NCI-H187 (cell line): ENCODE data around the gene PTH.

ENCODE experiments used
- DNase-seq, 2 experiments: peaks; one replicate each; lab custom pipeline; 2025; lab: John Stamatoyannopoulos, UW

The PTH gene

DNA sequence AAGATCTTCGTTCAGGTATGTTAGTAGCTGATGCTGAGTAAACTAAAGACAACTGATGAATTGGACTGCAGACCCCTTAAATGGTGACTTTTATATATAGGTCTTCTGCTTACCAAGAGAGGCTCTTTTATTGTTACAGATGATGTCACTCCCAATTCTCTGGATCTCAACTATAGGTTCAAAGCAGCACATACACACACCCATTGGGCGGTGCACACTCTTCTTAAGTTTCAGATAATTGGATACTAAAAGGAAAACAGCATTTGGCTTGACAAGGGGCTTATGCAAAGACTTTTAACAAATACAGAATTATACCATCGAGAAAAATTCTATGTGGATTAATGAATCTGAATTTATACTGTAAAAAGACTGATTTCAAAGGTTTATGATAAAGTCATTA, at the start of gene PTH:
PTH (minus strand) TSS at position 69 of the 400 bp plus-strand sequence. CDS start 3,142 bp downstream, outside the sequence.
- DNase-seq, result no peak

DNA sequence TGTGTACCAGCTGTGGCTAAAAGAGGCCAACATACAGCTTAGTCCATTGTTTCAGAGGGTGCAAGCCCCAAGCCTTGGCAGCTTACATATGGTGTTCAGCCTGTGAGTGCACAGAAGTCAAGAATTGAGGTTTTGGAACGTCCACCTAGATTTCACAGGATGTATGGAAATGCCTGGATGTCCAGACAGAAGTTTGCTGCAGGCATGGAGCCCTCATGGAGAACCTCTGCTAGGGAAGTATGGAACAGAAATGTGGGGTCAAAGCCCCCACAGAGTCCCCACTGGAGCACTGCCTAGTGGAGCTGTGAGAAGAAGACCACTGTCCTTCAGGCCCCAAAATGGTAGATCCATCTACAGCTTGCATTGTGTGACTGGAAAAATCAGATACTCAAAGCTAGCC, 42.2 kb upstream of the PTH start:
- DNase-seq, result no peak

DNA sequence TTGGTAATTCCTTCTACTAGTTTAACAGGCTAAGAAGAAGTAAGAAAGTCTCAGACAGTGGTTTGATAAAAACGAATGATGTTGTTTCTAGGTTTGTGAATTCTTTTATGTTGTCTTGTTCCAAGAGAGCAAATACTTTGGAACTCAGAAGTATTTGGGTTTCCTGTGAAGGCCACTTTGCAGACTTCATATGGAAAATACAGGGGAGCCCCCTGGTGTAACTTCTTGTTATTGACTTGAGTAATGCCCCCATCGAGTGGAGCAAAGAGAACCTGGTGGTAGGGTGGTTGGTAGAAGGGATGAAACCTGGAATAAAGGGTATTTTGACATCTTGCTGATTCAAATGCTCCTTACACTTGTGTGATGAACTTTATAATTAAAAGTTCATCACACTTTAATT, 40.0 kb upstream of the PTH start:
- no peak for DNase-seq

DNA sequence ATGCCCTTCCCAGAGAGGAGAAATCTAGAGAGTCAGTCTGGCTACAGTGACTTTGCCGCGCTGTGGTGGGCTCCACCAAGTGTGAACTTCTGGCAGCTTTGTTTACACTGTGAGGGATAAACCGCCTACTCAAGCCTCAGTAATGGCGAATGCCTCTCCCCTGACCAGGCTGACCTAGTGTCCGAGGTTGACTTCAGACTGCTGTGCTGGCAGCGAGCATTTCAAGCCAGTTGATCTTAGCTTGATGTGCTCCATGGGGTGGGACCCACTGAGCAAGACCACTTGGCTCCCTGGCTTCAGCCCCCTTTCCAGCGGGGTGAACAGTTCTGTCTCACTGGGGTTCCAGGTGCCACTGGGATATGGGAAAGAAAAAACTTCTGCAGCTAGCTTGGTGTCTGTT, 38.6 kb upstream of the PTH start:
- DNase-seq, result no peak

DNA sequence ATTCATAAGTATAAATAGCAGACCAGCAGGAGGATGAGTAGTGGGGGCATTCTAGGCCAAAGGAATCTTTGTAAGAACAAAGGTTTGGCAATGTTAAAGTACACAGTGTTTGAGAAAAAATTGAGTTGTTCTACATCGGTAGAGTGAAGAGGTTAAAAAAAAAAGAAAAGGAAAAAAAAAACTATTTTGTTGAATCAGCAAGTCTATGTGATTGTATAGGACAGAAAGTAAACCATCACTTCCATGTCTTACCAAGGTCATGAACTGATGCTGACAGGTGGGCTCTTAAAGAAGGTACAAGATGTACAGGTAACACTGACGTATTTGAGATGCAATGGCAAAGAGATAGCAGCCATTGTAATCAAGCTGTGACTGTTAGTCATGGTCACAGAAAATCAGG, 29.5 kb upstream of the PTH start:
- DNase-seq, result no peak

DNA sequence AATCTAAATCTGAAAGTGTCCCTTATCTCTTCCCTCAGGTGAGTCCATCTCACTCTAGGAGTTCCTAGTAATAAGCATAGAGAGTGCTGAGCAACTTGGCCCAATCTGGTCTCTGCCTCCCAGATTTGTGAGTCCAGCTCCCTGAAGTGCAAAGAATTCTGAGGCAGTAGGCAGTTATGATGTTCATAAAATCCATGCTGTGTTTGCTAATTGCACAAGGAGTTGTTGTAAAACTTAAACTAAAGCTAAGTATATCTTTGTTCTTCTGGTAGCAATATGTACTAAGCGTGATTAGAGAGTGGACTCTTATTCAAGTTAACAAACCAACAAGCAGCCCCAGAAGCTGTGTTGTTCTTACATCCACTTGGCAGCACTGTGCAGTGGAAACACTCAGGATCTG, 7.6 kb upstream of the PTH start:
- DNase-seq, result no peak

DNA sequence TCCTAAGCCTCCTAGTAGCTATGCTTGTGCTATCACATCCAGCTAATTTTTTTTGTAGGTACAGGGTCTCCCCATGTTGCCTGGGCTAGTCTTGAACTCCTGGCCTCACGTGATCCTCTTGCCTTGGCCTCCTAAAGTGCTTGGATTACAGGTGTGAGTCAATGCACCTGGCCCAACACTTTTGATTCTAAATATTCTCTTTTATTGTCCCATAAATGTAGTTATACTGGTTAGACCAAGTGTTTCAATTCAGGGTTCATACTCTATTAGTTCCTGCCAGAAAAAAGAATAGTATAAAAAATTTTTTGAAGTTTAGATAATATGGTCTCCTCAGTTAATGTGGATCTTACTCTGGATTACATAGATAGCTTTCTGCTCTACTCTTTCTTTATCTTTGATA, 6.7 kb upstream of the PTH start:
- DNase-seq, result no peak

DNA sequence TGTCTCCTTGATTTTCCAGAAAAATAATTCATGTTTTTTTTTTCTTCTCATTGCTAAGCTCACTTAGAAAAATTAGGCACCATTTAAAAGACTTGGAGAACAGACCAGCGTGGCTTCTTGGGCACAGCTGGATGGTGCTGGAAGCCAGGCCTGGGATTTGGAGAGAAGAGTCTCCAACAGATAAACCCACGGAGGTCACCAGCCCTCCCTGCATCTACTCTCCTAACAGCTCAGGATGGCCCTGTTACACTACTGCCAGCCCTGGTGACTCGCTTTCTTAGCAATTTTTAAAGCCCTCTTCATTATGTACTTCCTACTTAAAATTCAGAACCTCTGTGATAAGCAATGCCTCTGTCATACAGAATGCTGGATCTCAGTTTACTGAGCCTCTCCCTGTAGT, 1.7 kb downstream of the PTH start:
- no peak for DNase-seq

DNA sequence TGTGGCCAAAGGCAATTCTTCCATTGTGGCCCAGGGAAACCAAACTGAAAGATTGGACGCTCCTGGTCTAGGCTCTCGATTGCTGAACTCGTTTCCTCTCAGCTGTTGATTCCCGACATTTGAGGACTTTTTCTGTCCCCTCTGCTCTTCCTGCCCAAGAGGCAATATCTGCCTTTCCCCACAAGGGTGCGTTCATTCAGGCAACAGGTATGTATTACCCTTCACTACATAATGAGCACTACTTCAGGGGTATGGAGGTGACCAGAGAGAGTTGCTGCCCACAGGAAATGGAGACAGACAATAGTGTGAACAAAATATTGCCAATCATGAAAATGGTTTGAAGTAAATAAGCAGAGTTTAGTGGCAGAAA, 8.2 kb downstream of the PTH start:
- DNase-seq, result no peak

DNA sequence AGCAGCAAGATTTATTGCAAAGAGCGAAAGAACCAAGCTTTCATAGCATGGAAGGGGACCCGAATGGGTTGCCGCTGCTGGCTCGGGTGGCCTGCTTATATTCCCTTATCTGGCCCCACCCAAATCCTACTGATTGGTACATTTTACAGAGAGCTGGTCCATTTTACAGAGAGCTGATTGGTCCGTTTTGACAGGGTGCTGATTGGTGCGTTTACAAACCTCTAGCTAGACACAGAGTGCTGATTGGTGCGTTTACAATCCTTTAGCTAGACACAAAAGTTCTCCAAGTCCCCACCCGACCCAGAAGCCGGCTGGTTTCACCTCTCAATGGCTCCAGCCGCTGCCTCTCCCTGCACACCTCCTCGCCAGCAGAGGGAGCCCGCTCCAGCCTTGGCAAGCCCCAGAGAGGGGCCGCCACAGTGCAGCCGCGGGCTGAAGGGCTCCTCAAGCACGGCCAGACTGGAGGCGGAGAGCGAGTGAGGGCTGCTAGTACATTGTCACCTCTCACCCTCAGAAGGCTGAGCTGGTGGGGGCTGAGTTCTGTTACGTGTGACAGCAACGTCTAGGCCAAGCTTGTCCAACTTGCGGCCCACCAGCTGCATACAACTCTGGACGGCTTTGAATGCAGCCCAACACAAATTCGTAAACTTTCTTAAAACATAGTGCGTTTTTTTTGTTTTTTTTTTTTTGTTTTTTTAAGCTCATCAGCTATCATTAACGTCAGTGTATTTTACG, 8.7 kb downstream of the PTH start:
- no peak for DNase-seq

DNA sequence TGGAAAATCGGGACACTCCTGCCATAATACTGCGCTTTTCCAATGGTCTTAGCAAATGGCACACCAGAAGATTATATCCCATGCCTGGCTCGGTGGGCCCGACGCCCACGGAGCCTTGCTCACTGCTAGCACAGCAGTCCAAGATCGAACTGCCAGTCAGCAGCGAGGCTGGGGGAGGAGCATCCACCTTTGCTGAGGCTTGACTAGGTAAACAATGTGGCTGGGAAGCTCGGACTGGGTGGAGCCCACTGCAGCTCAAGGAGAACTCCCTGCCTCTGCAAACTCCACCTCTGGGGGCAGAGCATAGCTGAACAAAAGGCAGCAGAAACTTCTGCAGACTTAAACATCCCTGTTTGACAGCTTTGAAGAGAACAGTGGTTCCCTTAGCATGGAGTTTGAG, 15.6 kb downstream of the PTH start:
- no peak for DNase-seq

DNA sequence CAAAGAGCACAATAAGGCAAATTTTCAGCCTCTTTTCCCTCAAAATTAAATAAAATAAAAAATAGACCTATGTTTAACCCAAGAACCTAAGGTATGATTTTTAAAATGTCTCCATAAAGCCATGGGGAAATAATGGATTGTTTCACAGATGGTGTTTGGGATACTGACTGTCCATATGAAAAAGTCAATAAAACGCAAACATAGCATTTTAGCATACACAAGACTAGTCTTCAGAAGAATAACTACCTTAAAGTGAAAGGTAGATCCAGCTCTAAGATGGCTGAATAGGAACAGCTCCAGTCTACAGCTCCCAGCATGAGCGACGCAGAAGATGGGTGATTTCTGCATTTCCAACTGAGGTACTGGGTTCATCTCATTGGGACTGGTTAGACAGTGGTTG, 16.1 kb downstream of the PTH start:
- DNase-seq, result no peak

DNA sequence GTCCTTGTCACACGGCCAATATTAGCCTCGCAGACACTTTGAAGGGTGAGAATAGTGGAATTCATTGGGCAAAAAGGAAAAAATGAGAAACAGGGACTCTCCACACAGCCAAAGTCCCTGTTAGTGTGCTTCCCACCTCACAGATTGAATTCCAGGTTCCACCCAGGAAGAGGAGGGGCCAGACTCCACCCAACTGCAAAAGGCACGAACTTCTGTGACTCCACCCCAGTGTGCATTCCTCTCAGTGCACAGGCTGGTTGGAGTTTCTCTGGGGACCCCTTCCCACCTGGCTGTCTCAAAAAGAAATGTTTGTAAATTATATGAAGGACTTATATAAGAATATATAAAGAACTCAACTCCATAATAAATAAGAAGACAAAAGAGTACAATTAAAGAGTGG, 20.7 kb downstream of the PTH start:
- no peak for DNase-seq

DNA sequence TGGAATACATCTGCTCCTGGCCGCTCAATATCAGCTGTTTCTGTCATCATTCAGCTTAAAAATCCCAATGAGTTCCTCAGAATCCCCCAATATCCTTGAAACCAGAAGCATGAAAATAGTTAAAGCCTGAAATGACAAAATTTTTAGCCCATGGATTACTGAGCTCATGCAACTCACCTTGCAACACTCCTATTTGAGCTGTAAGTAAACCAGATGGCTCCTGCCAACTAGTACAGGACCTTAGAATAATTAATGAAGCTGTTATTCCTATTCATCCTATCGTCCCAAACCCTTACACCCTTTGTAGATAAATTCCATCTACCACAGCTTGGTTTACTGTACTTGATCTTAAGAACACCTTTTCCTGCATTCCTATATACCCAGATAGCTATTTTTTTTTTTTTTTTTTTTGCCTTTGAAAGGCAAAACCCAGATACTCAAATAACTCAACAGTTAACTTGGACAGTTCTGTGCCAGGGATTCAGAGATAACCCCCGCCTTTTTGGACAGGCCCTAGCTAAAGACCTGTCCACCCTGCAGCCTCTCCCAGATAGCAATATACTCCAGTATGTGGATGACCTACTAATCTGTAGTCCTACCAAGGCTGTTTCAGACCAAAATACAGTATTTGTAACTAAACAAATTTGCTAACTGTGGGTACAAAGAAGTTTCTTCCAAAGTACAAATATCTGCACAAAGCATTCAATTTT, 22.6 kb downstream of the PTH start:
- no peak for DNase-seq

DNA sequence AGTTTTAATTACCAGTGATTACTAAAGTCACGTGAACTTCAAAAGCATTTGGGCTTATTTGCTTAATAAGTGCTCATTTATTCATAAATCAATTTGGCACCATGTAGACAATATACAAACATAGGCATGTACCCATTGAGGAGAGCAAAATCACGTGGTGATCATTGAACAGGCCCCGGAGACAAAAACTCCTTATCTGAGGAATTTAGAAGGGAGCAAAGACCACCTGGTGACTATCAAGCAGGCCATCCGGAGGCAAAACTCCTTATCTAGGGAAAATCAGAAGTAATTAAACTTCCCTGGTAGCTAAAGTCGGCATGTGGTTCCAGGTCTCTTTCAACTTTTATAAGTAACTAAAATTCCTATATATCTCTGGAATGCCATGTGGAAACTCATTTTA, 27.0 kb downstream of the PTH start:
- DNase-seq, result no peak

DNA sequence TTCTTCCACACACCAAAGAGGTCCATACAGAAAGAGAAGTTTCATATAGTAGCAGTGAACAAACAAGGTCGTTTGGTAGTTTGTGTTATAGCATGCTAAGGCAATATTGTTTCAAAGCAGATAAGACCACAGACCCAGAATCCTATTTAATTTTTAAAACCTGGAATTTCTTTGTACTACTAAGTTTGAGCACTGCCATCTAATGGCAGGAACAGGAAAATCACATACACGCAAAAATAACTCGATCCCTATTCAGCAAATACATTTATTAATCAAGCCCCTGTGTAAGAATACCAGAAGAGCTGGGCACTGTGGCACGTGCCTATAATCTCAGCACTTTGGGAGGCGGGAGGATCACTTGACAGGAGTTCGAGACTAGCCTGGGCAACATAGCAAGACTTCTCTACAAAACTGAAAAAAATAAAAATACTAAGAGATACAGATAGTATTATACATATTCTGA, 29.9 kb downstream of the PTH start:
- peak in 1 of 2 experiments; percentile 29 for DNase-seq

DNA sequence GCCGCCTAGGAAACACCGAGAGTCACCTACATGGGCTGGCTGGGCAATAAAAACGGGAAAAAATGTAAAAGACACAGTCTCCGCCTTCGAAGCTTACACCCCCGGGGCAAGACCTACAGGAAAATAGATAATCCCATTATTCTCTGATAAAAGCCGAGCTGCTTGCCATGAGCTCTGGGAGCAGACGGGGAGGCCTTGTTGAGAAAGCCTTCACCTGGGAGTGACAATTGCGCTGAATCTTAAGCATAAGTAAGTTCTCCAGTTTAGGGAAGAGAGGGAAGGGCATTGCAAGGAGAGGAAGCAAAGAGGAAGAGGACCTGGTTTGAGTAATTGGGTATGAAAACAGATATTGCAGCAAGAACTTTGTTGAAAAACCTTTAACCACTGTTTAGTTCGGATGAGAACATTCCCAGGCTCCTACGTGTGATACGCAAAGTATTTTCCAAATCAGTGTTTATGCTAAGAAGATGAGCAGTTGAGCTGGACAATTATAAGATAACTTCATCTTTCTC, 32.0 kb downstream of the PTH start:
- no peak for DNase-seq

DNA sequence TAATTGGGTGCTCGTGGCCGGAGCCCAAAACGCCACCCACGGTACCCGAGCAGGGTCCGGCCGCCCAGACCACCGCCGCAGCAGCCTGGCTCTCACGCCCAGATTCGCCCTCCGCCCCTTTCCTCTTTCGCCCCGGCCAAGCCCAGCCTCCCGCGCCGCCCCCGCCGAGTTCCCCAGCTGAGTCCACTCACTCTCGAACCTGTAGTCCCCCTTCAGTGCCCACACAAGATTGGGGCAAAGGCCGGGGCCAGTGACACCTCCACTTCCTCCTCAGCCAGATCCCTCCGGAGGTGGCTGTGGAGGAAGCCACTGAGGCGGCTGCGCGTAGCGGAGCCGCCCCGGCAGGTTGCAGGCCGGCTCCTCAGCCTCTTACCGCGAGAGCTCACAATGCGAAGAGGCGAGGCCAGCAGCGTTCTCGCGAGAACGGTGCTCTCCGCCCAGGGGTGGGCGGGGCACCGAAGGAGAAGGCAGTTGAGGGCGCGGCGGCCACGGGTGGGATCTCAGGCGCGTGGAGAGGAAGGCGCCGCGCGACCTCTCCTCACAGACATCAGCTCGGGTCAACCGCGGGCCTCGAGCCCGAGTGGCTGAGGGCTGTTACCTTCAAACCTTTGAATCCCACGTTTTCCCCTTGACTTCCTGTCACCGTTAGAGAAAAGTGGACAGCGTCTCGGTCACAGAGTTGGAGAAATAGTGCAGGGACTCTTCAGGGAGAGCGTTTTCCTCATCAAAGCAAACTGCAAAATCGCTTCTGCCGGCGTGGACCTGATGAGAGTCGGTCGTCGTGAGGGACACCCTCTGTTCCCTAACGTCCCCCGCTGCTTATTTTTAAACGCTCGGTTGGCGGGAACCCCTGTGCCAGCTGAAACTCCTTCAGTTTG, 32.7 kb downstream of the PTH start, which contains the start of gene BTBD10:
BTBD10 (minus strand) TSS at position 322 of the 878 bp plus-strand sequence. CDS start 18,098 bp downstream, outside the sequence.
- peak; percentile 88 to 95 for DNase-seq

DNA sequence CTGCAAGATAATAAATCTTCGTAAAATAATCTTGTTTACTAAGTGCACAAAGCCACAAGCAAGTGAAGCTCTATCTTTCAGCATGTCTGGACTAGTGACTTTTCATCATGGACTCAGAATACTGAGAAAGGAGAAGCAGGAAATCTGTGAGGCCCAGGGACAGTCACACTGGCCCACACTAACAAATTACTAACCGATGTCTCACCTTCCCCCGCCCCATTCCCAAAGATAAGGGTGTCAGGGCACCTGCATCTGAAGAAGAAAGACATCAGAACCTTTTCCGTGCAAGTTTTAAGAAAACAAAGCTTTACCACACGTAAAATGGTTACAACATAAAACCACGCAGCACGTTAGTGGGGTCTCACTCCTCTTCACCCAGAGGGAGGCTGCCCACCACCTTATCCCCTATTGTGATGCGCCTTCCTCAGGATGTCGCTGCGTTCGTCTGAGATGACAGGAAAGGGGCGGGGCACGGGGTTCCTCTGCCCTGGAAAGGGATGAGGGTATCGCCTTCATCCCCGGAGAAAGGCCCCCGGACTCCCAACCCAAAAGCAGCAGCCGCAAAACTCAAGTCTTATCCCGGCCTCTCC, 33.4 kb downstream of the PTH start:
- DNase-seq, result peak; percentile 60 to 62

DNA sequence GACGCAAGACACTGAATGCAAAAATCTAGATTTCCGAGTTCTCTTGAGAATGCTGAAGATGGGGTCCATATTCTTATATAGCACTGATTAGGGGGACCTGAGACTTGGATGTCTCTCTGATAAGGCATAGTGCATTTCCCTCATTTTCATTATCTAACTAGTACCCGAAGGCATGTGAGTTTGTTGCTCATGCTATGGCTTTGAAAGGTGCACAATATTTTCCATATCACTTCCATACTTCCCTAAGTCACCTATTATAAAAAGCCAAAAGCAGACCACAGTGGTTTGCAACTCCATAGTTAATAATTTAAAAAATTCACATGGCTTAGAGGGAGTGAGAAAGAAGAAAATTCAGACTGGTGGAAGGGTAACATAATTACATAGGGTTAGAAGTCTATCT, 34.5 kb downstream of the PTH start:
- no peak for DNase-seq

DNA sequence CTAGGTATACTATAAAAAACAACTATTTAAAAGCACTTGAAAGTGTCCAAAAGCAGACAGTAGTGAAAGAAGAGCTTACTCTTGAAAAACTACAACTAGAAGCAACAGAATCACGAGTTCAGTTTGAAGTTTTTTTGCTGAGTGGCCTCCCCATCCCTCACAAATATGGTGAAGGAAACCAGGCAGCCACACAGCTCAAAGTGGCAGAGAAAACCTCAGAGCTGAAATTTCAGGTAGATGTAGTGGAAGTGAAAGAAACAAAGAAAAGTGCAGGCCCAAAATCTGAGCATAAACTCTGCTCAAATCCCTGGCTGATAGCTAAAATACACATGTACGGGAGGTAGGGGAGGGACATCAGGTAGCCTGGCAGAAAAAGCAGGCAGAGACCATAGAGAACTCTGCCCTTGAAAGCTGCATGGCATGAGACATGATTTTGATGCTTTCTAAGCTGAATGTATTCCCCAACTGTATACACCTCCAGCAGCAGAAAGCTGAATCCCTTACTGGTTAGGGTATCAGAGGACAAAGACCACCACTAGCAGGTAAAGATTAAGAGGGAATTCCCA, 44.9 kb downstream of the PTH start:
- DNase-seq, result no peak

DNA sequence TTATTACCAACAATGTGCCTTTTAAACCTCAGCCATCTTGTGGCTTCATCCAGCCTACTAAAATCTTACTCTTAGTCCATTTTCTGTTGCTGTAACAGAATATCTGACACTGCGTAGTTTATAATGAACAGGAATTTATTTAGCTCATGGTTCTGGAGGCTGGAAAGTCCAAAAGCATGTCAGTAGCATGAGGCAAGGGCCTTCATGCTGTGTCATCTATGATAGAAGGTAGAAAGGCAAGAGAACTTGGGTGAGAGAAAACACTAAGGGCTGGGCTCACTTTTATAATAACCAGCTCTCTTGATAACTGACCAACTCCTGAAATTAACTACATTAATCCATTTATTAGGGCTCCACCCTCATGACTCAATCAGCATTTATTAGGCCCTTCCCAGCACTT, 46.3 kb downstream of the PTH start:
- DNase-seq, result no peak
